ENCODE data around the gene CD302. TPM values are rescaled to one million over a fixed set of nuclear protein-coding genes. Genes with fewer than 3 reads are reported as not detected.

The CD302 gene
- total RNA-seq, 1 experiment from 2014 or later, result 0.68 TPM

DNA sequence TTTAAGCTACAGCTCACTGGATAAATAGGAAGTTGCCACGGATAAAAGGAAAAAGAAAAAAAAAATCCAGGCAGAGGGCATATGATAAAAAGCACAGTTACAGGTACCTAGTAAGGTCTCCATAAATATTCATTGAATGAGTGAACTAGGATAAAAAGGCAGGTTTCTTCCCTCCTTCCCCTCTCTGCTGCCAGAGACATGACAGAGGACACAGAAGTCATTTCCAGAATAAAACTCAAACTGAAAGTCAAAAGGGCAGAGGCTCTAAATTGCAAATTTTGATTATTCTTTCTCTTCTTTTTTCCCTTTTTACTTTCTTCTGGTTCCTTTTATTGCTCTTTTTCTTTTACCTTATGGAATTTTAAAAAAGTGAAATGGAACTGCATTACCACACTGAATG lies 7.7 kb downstream of the CD302 start:
- TF ChIP-seq CTCF (conservative IDR thresholded peaks at IDR 0.05), result no peak
- Histone ChIP-seq H4K8ac (replicated peaks; ENCODE audit: insufficient read length, low read depth, low read length) (no peak overlapping the region), H3K4me2 (ENCODE audit: insufficient read depth, insufficient read length, low read length) (no peak overlapping the region), H2BK15ac (ENCODE audit: low read depth, low read length) (no peak overlapping the region), H2AFZ (ENCODE audit: low read length) (no peak overlapping the region), H3K79me1 (ENCODE audit: insufficient read depth, low read depth, low read length, poor library complexity, severe bottlenecking) (no peaks in the 10 kb centered on the region), H3K4me1 (ENCODE audit: insufficient read depth, low read length) (peaks cover 5% of the 10 kb centered on the region; the same call in 1 of the 2 replicates), H3K9ac (ENCODE audit: extremely low read depth, insufficient read length, low read length) (no peak overlapping the region), H3K23ac (ENCODE audit: insufficient read length, low read depth, low read length) (no peak overlapping the region), H3K9me3 (ENCODE audit: control insufficient read depth, low read depth, low read length) (no peaks in the 10 kb centered on the region), H3T11ph (ENCODE audit: low read length) (no peak overlapping the region), H2BK120ac (ENCODE audit: low read depth, low read length, poor library complexity, severe bottlenecking) (no peak overlapping the region), H3K14ac (ENCODE audit: insufficient read depth, low read length) (no peak overlapping the region), H3K56ac (ENCODE audit: insufficient read length, low read depth, low read length) (no peak overlapping the region), H3K23me2 (ENCODE audit: insufficient read length, low read depth, low read length, poor library complexity, severe bottlenecking) (no peaks in the 10 kb centered on the region), H3K27ac (ENCODE audit: insufficient read length, low read depth, low read length) (no peak overlapping the region), H2BK5ac (ENCODE audit: insufficient read length, low read length) (no peak overlapping the region), H2BK12ac (ENCODE audit: insufficient read length, low read depth, low read length) (no peak overlapping the region), H2BK20ac (ENCODE audit: low read depth, low read length, poor library complexity, severe bottlenecking) (no peak overlapping the region), H3K79me2 (ENCODE audit: insufficient read depth, low read length) (no peaks in the 10 kb centered on the region), H4K5ac (ENCODE audit: insufficient read length, low read depth, low read length) (no peak overlapping the region), H3K27me3 (ENCODE audit: insufficient read depth, low read length) (no peaks in the 10 kb centered on the region), H4K20me1 (ENCODE audit: control insufficient read depth, insufficient read depth, insufficient read length) (no peaks in the 10 kb centered on the region), H4K91ac (ENCODE audit: insufficient read length, low read depth, low read length) (no peak overlapping the region), H2AK5ac (ENCODE audit: insufficient read length, low read length) (no peak overlapping the region), H3K4ac (ENCODE audit: low read depth, low read length) (no peak overlapping the region), H3K18ac (ENCODE audit: insufficient read length, low read depth, low read length) (no peak overlapping the region)
- H3K4me1 Mint-ChIP-seq, result peaks cover 15 to 19% of the 10 kb centered on the region in 2 experiments
- H3K27ac Mint-ChIP-seq, result no peak overlapping the region
- no peak for DNase-seq
- no CpG with 5 or more reads among the region's 1 CpG for WGBS (ENCODE audit: extremely low coverage, insufficient read length, low lambda C conversion rate)
- no peak overlapping the region for H3K4me3 Mint-ChIP-seq
- H3K27me3 Mint-ChIP-seq (ENCODE audit: low read depth), result peaks cover 3% of the 10 kb centered on the region
- H3K9me3 Mint-ChIP-seq, result no peaks in the 10 kb centered on the region
- no peaks in the 10 kb centered on the region; a peak in 1 of 7 replicates for H3K36me3 Mint-ChIP-seq (ENCODE audit: insufficient read depth in 1 of 3, low read depth in 3 of 3)
